Amniotic epithelial cell (primary cell): ENCODE results near the gene CDON.

Experiments used
- DNase-seq: peaks from one replicate; pipeline ENCODE4 v3.0.0-alpha.2; 2010; ENCODE audit warnings: low read depth

The CDON gene

GRCh38 chr11:125944350-125945010 lies 118.2 kb downstream of the CDON start:
- no peak for DNase-seq

GRCh38 chr11:125943661-125944349 lies 118.9 kb downstream of the CDON start:
- DNase-seq, result no peak

DNA sequence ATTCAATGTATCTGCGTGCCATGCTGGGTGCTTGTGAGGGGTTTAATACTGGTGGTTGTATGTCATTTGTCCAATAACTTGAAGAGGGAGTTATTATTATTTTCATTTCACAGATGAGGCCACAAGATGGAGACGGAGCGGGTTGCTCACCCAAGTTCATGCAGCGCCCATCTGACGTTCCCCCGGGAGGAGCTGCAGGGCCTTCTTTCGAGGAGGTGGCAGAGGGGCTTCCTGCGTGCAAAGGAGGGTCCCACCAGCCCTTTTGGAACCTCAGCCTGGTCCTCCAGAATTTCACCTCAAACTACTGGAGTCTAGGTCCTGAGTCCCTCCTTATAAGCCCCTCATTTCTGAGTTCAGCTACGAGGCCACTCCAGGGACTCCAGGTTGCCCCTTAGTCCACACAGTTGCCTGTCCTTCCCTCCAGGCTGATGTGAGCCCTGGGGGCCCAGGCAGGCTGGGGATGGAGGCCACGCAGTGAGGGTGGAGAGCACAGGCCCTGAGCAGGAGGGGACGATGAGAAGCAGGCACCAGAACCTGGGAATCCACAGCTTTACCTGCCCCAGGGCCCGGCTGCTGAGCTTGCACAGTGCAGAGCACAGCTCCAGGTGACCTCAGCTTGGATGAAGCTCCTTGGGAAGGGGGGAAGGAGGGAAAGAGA lies 119.8 kb downstream of the CDON start:
- DNase-seq, result no peak

- DNase-seq, result peak; percentile 19
These were observed 120.8 kb downstream of the CDON start for GRCh38 chr11:125941619-125942611.

DNA sequence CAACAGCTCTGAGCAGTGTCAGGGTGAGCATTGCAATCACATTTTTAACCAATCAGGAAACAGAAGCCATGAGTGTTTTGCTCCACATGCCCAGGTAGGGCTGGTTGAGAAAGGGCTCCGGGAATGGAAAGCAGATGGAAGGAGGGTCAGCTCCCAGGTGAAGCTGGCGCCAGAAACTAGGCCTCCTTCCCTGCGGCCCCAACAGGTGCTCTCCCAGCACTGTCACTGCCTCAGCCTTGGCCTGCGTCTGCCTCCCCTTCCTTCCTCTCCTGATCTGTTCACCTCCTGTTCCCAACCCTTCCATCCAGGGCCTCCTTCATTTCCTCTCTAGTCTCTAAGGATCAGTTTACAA lies 121.4 kb downstream of the CDON start:
- DNase-seq, result no peak

DNA sequence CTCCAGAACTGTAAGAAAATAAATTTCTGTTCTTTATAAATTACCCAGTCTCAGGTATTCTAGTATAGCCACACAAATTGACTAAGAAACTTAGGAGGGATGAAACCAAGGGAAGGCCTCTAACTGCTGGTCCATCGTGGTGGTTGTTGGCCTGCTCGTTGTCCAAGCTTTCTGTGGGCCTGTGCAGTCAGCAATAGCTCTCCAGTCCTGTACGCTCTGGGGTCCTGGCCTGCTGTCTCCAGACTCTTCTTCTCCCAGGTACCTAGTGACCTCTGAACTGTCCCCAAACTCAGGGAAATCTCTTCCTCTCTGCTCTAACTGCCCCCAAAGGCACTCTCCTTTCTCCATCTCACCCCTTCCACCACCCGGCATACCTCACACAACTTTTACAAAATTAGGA lies 122.5 kb downstream of the CDON start:
- no peak for DNase-seq

DNA sequence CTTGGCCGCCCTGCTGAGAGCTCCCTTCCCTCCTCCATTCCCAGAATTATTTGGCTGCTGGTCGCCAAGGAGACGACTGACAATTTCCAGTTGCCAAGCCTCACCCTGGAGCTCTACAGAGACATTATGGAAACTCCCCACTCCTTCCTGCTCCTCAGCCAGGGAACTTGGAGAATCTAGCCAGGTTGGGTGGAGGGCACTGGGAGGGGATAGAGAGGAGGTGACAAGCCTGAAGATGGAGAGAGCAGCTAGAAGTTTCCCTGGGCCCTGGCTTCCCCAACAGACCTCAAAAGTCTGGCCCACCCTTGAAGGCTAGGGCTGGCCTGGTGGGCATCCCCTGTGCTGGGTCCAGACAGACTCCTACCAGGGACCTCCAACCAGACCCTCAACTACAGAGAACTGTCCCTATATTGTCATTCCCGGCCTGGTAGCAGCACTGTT lies 123.6 kb downstream of the CDON start:
- no peak for DNase-seq

GRCh38 chr11:125938418-125938817 lies 124.2 kb downstream of the CDON start:
- DNase-seq, result no peak

- no peak for DNase-seq
These were observed 127.0 kb downstream of the CDON start for GRCh38 chr11:125935618-125936199.

DNA sequence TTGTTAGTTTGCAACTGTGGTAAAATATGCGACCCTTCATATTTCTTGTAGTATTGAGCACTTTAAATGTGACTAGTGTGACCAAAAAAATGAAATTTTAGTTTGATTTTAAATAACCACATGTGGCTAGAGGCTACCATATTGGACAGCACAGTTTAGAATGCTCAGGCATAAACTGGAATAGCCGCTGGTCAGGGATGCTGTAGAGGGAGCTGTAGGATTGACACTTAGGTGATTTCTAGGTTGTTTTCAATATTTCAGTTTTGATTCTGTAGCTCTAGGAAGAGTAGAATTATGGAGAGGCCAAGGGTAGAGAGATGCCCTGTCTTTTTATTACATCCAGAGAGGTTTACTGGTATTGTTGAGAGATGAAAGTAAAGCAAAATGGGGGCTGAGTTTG lies 127.6 kb downstream of the CDON start:
- no peak for DNase-seq

GRCh38 chr11:125934473-125934872 lies 128.2 kb downstream of the CDON start:
- no peak for DNase-seq

DNA sequence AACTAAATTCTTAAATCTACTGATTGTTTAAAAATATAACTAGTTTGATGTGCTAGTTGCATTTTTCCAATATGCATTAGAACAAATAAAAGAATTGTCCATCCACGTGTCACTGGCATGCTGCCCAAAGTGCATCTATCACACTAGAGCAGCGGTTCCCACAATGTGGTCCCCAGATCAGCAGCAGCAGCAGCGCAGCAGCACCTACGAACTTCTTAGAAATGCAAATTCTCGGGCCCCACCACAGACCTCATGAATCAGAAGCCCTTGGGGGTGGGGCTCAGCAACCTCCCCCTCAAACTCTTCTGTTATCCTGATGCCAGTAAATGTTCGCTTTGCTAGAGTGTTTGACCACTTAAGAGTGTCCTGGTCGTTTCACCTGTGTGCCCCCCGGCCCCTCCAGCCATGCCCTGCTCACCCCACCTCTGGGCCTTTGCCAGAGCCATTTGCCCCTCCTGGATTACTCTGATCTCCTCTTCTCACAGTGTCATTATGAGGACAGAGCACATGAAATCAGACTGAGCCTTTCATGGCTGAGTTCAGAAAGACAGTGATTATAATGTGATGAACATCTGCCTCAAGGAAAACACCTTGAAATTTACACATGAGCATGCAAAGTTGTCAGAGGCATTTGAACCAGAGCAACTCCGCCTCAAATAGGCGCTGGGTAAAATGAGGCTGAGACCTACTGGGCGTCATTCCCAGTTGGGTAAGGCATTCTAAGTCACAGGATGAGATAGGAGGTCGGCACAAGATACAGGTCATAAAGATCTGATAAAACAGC lies 129.4 kb downstream of the CDON start:
- no peak for DNase-seq

DNA sequence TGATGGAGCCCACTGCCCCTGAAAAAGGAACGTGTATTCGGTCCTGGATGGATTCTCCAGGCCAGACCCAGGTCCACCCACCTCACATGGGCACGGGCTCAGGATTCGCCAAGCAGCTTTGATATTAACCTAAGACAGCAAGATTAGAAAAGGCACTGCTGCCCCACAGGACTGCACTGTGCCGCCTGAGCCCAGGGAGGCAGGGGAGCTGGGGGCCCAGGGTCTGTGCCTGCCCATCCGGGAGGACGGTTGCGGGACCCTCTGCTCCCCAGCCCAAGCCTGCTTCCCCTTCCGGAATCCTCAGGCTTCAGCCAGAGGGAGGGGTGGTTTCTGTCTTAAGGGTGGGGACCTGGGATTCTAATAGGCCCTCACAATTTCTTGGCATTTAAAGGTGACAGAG lies 130.4 kb downstream of the CDON start:
- DNase-seq, result no peak

GRCh38 chr11:125931668-125932067 lies 131.0 kb downstream of the CDON start:
- no peak for DNase-seq

DNA sequence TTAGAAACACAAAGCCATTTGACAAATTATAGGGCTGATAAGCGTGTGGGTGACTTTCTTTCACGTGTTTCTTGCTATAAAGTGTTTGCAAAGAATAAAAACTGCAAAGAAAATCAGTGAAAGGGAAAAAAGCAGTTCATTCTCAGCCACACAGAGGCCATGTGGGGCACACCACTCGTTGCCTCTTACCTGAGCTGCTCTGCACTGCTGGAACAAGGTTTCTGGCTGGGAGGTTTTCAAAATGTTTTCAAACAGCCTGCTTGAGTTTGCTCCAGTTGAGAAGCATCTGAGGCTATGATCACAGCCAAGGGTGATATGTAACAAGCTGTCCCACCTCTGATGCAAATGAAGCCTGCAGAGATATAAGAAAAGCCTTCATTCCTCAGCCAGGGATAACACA lies 131.6 kb downstream of the CDON start:
- DNase-seq, result no peak

- no peak for DNase-seq
These were observed 132.6 kb downstream of the CDON start for GRCh38 chr11:125930076-125930450.

- peak; percentile 2 for DNase-seq
These were observed 133.1 kb downstream of the CDON start for GRCh38 chr11:125929445-125930075.

DNA sequence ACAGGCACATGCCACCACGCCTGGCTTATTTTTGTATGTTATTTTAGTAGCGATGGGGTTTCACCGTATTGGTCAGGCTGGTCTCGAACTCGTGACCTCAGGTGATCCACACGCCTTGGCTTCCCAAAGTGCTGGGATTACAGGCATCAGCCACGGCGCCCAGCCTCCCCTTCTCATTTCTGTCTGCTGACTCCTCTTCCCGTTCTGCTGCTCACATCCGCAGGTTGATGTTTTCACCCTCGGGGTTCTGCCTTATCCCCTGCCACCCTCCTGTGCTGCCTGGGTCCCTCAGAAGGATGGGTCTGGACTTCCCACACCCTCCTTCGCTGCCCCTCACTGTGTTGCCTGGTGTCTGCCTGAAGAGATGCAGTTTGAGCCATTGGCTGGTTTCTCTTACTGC lies 136.0 kb downstream of the CDON start:
- no peak for DNase-seq

GRCh38 chr11:125925804-125926203 lies 136.9 kb downstream of the CDON start:
- DNase-seq, result no peak

DNA sequence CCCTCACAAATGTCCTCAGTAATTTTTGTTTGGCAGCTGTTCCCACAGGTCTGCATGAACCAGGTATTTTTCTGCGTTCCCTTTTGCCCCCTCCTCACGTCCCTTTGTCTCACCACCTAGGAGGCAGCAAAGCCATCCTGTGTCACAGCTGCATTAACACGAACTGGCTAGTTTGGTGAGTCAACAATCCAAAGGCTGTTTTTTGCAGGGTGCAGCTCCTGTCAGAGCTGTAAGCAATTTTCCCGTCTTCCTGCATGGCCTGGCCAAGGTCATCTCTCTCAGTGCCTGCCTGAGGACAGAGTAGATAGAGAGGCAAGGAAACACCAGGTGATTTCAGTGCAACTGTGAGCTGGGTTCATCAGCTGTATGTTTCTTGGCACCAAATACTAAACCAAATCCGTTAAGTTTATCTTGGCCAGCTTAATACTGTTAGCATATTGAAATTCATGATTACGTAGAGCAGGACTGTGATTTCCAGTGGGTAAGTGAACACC lies 137.4 kb downstream of the CDON start:
- DNase-seq, result no peak
